Measurements from ENCODE around the gene GNB1L.

The GNB1L gene

GRCh38 chr22:19819208-19819910 is 35.3 kb downstream of the GNB1L start:
- no peak for DNase-seq (ENCODE audit: low read depth, low spot score)
- H3K4me1 ChIP-seq (ENCODE audit: insufficient read depth, insufficient read length), result peaks cover 9% of the 10 kb centered on the region
- TF ChIP-seq ZNF274 (IDR thresholded peaks at IDR 0.05; ENCODE audit: low read depth, low read length), result no peak
- TF ChIP-seq SUZ12 (IDR thresholded peaks at IDR 0.05; ENCODE audit: extremely low read depth, insufficient read depth, insufficient read length), result no peak
- no peak for TF ChIP-seq YY1 (IDR thresholded peaks at IDR 0.05; ENCODE audit: insufficient read depth, insufficient read length)
- no peaks in the 10 kb centered on the region for H3K9me3 ChIP-seq (ENCODE audit: insufficient read depth, low read length)
- no peaks in the 10 kb centered on the region for H3K27me3 ChIP-seq (ENCODE audit: insufficient read depth, insufficient read length)
- no peak overlapping the region for H3K4me3 ChIP-seq (ENCODE audit: insufficient read length, low read depth)
- peaks cover 28% of the 10 kb centered on the region for H3K36me3 ChIP-seq (ENCODE audit: insufficient read depth, insufficient read length, low read length)
- no peak overlapping the region for H3K9ac ChIP-seq (ENCODE audit: insufficient read length, low read depth)

GRCh38 chr22:19818324-19819207 is 36.1 kb downstream of the GNB1L start:
- DNase-seq (ENCODE audit: low read depth, low spot score), result no peak
- Histone ChIP-seq H3K27me3 (ENCODE audit: insufficient read depth, insufficient read length) (no peaks in the 10 kb centered on the region), H3K9ac (ENCODE audit: insufficient read length, low read depth) (no peak overlapping the region), H3K4me3 (ENCODE audit: insufficient read length, low read depth) (no peak overlapping the region), H3K9me3 (ENCODE audit: insufficient read depth, low read length) (no peaks in the 10 kb centered on the region), H3K4me1 (ENCODE audit: insufficient read depth, insufficient read length) (peaks cover 5% of the 10 kb centered on the region), H3K36me3 (ENCODE audit: insufficient read depth, insufficient read length, low read length) (peaks cover 33% of the 10 kb centered on the region)
- no peak for TF ChIP-seq YY1 (IDR thresholded peaks at IDR 0.05; ENCODE audit: insufficient read depth, insufficient read length)
- no peak for TF ChIP-seq ZNF274 (IDR thresholded peaks at IDR 0.05; ENCODE audit: low read depth, low read length)
- TF ChIP-seq SUZ12 (IDR thresholded peaks at IDR 0.05; ENCODE audit: extremely low read depth, insufficient read depth, insufficient read length), result no peak

GRCh38 chr22:19816372-19817119 is 38.1 kb downstream of the GNB1L start:
- H3K9me3 ChIP-seq (ENCODE audit: insufficient read depth, low read length), result no peaks in the 10 kb centered on the region
- TF ChIP-seq ZNF274 (IDR thresholded peaks at IDR 0.05; ENCODE audit: low read depth, low read length), result no peak
- no peak for TF ChIP-seq YY1 (IDR thresholded peaks at IDR 0.05; ENCODE audit: insufficient read depth, insufficient read length)
- TF ChIP-seq SUZ12 (IDR thresholded peaks at IDR 0.05; ENCODE audit: extremely low read depth, insufficient read depth, insufficient read length), result no peak
- H3K27me3 ChIP-seq (ENCODE audit: insufficient read depth, insufficient read length), result no peaks in the 10 kb centered on the region
- H3K9ac ChIP-seq (ENCODE audit: insufficient read length, low read depth), result no peak overlapping the region
- peaks cover 50% of the 10 kb centered on the region for H3K36me3 ChIP-seq (ENCODE audit: insufficient read depth, insufficient read length, low read length)
- DNase-seq (ENCODE audit: low read depth, low spot score), result no peak
- H3K4me1 ChIP-seq (ENCODE audit: insufficient read depth, insufficient read length), result peaks cover 7% of the 10 kb centered on the region
- no peak overlapping the region for H3K4me3 ChIP-seq (ENCODE audit: insufficient read length, low read depth)

- TF ChIP-seq YY1 (IDR thresholded peaks at IDR 0.05; ENCODE audit: insufficient read depth, insufficient read length) (no peak), SUZ12 (IDR thresholded peaks at IDR 0.05; ENCODE audit: extremely low read depth, insufficient read depth, insufficient read length) (no peak), ZNF274 (IDR thresholded peaks at IDR 0.05; ENCODE audit: low read depth, low read length) (no peak)
- H3K36me3 ChIP-seq (ENCODE audit: insufficient read depth, insufficient read length, low read length), result peaks cover 50% of the 10 kb centered on the region
- H3K4me1 ChIP-seq (ENCODE audit: insufficient read depth, insufficient read length), result peaks cover 9% of the 10 kb centered on the region
- no peak overlapping the region for H3K9ac ChIP-seq (ENCODE audit: insufficient read length, low read depth)
- H3K27me3 ChIP-seq (ENCODE audit: insufficient read depth, insufficient read length), result no peaks in the 10 kb centered on the region
- no peak for DNase-seq (ENCODE audit: low read depth, low spot score)
- H3K4me3 ChIP-seq (ENCODE audit: insufficient read length, low read depth), result no peak overlapping the region
- no peaks in the 10 kb centered on the region for H3K9me3 ChIP-seq (ENCODE audit: insufficient read depth, low read length)
These were observed 38.8 kb downstream of the GNB1L start for GRCh38 chr22:19815823-19816290.

- peaks cover 9% of the 10 kb centered on the region for H3K4me1 ChIP-seq (ENCODE audit: insufficient read depth, insufficient read length)
- no peak for DNase-seq (ENCODE audit: low read depth, low spot score)
- H3K9me3 ChIP-seq (ENCODE audit: insufficient read depth, low read length), result no peaks in the 10 kb centered on the region
- TF ChIP-seq ZNF274 (IDR thresholded peaks at IDR 0.05; ENCODE audit: low read depth, low read length), result no peak
- no peak for TF ChIP-seq YY1 (IDR thresholded peaks at IDR 0.05; ENCODE audit: insufficient read depth, insufficient read length)
- no peak for TF ChIP-seq SUZ12 (IDR thresholded peaks at IDR 0.05; ENCODE audit: extremely low read depth, insufficient read depth, insufficient read length)
- H3K36me3 ChIP-seq (ENCODE audit: insufficient read depth, insufficient read length, low read length), result peaks cover 44% of the 10 kb centered on the region
- no peaks in the 10 kb centered on the region for H3K27me3 ChIP-seq (ENCODE audit: insufficient read depth, insufficient read length)
- H3K4me3 ChIP-seq (ENCODE audit: insufficient read length, low read depth), result no peak overlapping the region
- H3K9ac ChIP-seq (ENCODE audit: insufficient read length, low read depth), result no peak overlapping the region
These were observed 39.4 kb downstream of the GNB1L start for GRCh38 chr22:19815093-19815822.

GRCh38 chr22:19814428-19814827 is 40.2 kb downstream of the GNB1L start:
- H3K9ac ChIP-seq (ENCODE audit: insufficient read length, low read depth), result no peak overlapping the region
- peaks cover 9% of the 10 kb centered on the region for H3K4me1 ChIP-seq (ENCODE audit: insufficient read depth, insufficient read length)
- peaks cover 40% of the 10 kb centered on the region for H3K36me3 ChIP-seq (ENCODE audit: insufficient read depth, insufficient read length, low read length)

More at GRCh38 chr22:19814428-19814827, 40.2 kb downstream of the GNB1L start:
- Histone ChIP-seq H3K4me3 (ENCODE audit: insufficient read length, low read depth) (no peak overlapping the region), H3K9me3 (ENCODE audit: insufficient read depth, low read length) (no peaks in the 10 kb centered on the region), H3K27me3 (ENCODE audit: insufficient read depth, insufficient read length) (no peaks in the 10 kb centered on the region)
- TF ChIP-seq YY1 (IDR thresholded peaks at IDR 0.05; ENCODE audit: insufficient read depth, insufficient read length) (no peak), ZNF274 (IDR thresholded peaks at IDR 0.05; ENCODE audit: low read depth, low read length) (no peak), SUZ12 (IDR thresholded peaks at IDR 0.05; ENCODE audit: extremely low read depth, insufficient read depth, insufficient read length) (no peak)
- no peak for DNase-seq (ENCODE audit: low read depth, low spot score)

All from NT2/D1 (cell line).